Erythroblast (primary cell): ENCODE data around the gene HBZ.

ENCODE experiments used
- GATA1 ChIP-seq: IDR thresholded peaks from 2 replicates; pipeline ENCODE4 v1.6.1; 2011; ENCODE audit warnings: low read depth, mild to moderate bottlenecking, control low read depth, low read length, moderate library complexity
- POLR2A ChIP-seq: IDR thresholded peaks from 2 replicates; pipeline ENCODE4 v1.6.1; 2011; ENCODE audit warnings: mild to moderate bottlenecking, low read length

GRCh38 chr16:194516-194915, 42.1 kb downstream of the HBZ start:
- TF ChIP-seq POLR2A: no peak
- TF ChIP-seq GATA1: no peak
